Measurements from ENCODE around the gene PDCD4. TPM values are rescaled to one million over a fixed set of nuclear protein-coding genes. Genes with fewer than 3 reads are reported as not detected.

Gene PDCD4
- total and polyA plus RNA-seq, 4 donors: 81.8 to 123 (median 104) TPM

GRCh38 chr10:110848106-110848505 lies 23.6 kb upstream of the PDCD4 start:
- Histone ChIP-seq H3K27me3 (ENCODE audit: control insufficient read depth, insufficient read depth, low read length) (no peaks in the 10 kb centered on the region), H3K36me3 (ENCODE audit: control insufficient read depth, insufficient read depth, low read length) (no peaks in the 10 kb centered on the region), H3K27ac (ENCODE audit: low read depth, low read length) (no peak overlapping the region), H3K9me3 (ENCODE audit: control insufficient read depth, insufficient read depth, low read length) (no peaks in the 10 kb centered on the region), H3K4me1 (ENCODE audit: control insufficient read depth, insufficient read depth, low read length) (peaks cover 3% of the 10 kb centered on the region), H3K4me3 (ENCODE audit: low read depth, low read length) (no peak overlapping the region)
- WGBS (ENCODE audit: insufficient coverage): 100% methylated on average over 1 of the region's 2 CpGs
- DNase-seq (ENCODE audit: low read depth in 4 of 6, low spot score in 6 of 6): no peak

GRCh38 chr10:110850099-110850498 lies 21.6 kb upstream of the PDCD4 start:
- H3K36me3 ChIP-seq (ENCODE audit: control insufficient read depth, insufficient read depth, low read length): no peaks in the 10 kb centered on the region
- H3K4me3 ChIP-seq (ENCODE audit: low read depth, low read length): no peak overlapping the region
- no peaks in the 10 kb centered on the region for H3K27me3 ChIP-seq (ENCODE audit: control insufficient read depth, insufficient read depth, low read length)
- H3K4me1 ChIP-seq (ENCODE audit: control insufficient read depth, insufficient read depth, low read length): peaks cover 3% of the 10 kb centered on the region
- no peaks in the 10 kb centered on the region for H3K9me3 ChIP-seq (ENCODE audit: control insufficient read depth, insufficient read depth, low read length)
- WGBS (ENCODE audit: insufficient coverage): 82% methylated on average over 2 of the region's 3 CpGs
- H3K27ac ChIP-seq (ENCODE audit: low read depth, low read length): no peak overlapping the region
- no peak for DNase-seq (ENCODE audit: low read depth in 4 of 6, low spot score in 6 of 6)

GRCh38 chr10:110851020-110851612 lies 20.6 kb upstream of the PDCD4 start:
- no peak overlapping the region for H3K27ac ChIP-seq (ENCODE audit: low read depth, low read length)

GRCh38 chr10:110852255-110852896 lies 19.4 kb upstream of the PDCD4 start:
- Histone ChIP-seq H3K27me3 (ENCODE audit: control insufficient read depth, insufficient read depth, low read length) (no peaks in the 10 kb centered on the region), H3K27ac (ENCODE audit: low read depth, low read length) (no peak overlapping the region), H3K9me3 (ENCODE audit: control insufficient read depth, insufficient read depth, low read length) (no peaks in the 10 kb centered on the region), H3K4me3 (ENCODE audit: low read depth, low read length) (no peak overlapping the region), H3K36me3 (ENCODE audit: control insufficient read depth, insufficient read depth, low read length) (no peaks in the 10 kb centered on the region), H3K4me1 (ENCODE audit: control insufficient read depth, insufficient read depth, low read length) (peaks cover 5% of the 10 kb centered on the region)
- WGBS (ENCODE audit: insufficient coverage): 94% methylated on average over 4 of the region's 7 CpGs
- DNase-seq (ENCODE audit: low read depth in 4 of 6, low spot score in 6 of 6): no peak

More at GRCh38 chr10:110851020-110851612, 20.6 kb upstream of the PDCD4 start:
- no peaks in the 10 kb centered on the region for H3K27me3 ChIP-seq (ENCODE audit: control insufficient read depth, insufficient read depth, low read length)
- DNase-seq (ENCODE audit: low read depth in 4 of 6, low spot score in 6 of 6): peak in 1 of 6 donors; percentile 9
- H3K4me3 ChIP-seq (ENCODE audit: low read depth, low read length): no peak overlapping the region
- H3K9me3 ChIP-seq (ENCODE audit: control insufficient read depth, insufficient read depth, low read length): no peaks in the 10 kb centered on the region
- H3K36me3 ChIP-seq (ENCODE audit: control insufficient read depth, insufficient read depth, low read length): no peaks in the 10 kb centered on the region
- 66% methylated on average over 4 of the region's 8 CpGs for WGBS (ENCODE audit: insufficient coverage)
- peaks cover 3% of the 10 kb centered on the region for H3K4me1 ChIP-seq (ENCODE audit: control insufficient read depth, insufficient read depth, low read length)

- WGBS (ENCODE audit: insufficient coverage): 73% methylated on average over 2 of the region's 4 CpGs
- Histone ChIP-seq H3K36me3 (ENCODE audit: control insufficient read depth, insufficient read depth, low read length) (no peaks in the 10 kb centered on the region), H3K9me3 (ENCODE audit: control insufficient read depth, insufficient read depth, low read length) (no peaks in the 10 kb centered on the region), H3K4me1 (ENCODE audit: control insufficient read depth, insufficient read depth, low read length) (peaks cover 10% of the 10 kb centered on the region), H3K27me3 (ENCODE audit: control insufficient read depth, insufficient read depth, low read length) (no peaks in the 10 kb centered on the region), H3K4me3 (ENCODE audit: low read depth, low read length) (no peak overlapping the region), H3K27ac (ENCODE audit: low read depth, low read length) (no peak overlapping the region)
- DNase-seq (ENCODE audit: low read depth in 4 of 6, low spot score in 6 of 6): no peak
These were observed 18.8 kb upstream of the PDCD4 start for GRCh38 chr10:110852947-110853346.

- Histone ChIP-seq H3K9me3 (ENCODE audit: control insufficient read depth, insufficient read depth, low read length) (no peaks in the 10 kb centered on the region), H3K4me3 (ENCODE audit: low read depth, low read length) (no peak overlapping the region), H3K4me1 (ENCODE audit: control insufficient read depth, insufficient read depth, low read length) (peaks cover 11% of the 10 kb centered on the region), H3K27me3 (ENCODE audit: control insufficient read depth, insufficient read depth, low read length) (no peaks in the 10 kb centered on the region), H3K27ac (ENCODE audit: low read depth, low read length) (no peak overlapping the region), H3K36me3 (ENCODE audit: control insufficient read depth, insufficient read depth, low read length) (no peaks in the 10 kb centered on the region)
- DNase-seq (ENCODE audit: low read depth in 4 of 6, low spot score in 6 of 6): peak in 1 of 6 donors; percentile 74
These were observed 17.7 kb upstream of the PDCD4 start for GRCh38 chr10:110853921-110854605.

- H3K27ac ChIP-seq (ENCODE audit: low read depth, low read length): no peak overlapping the region
- no peaks in the 10 kb centered on the region for H3K36me3 ChIP-seq (ENCODE audit: control insufficient read depth, insufficient read depth, low read length)
- WGBS (ENCODE audit: insufficient coverage): 67% methylated on average over 12 of the region's 12 CpGs
- no peaks in the 10 kb centered on the region for H3K27me3 ChIP-seq (ENCODE audit: control insufficient read depth, insufficient read depth, low read length)
- no peaks in the 10 kb centered on the region for H3K9me3 ChIP-seq (ENCODE audit: control insufficient read depth, insufficient read depth, low read length)
- H3K4me3 ChIP-seq (ENCODE audit: low read depth, low read length): no peak overlapping the region
- H3K4me1 ChIP-seq (ENCODE audit: control insufficient read depth, insufficient read depth, low read length): peaks cover 11% of the 10 kb centered on the region
- peak in 1 of 6 donors; percentile 26 for DNase-seq (ENCODE audit: low read depth in 4 of 6, low spot score in 6 of 6)
These were observed 14.2 kb upstream of the PDCD4 start for GRCh38 chr10:110857265-110858171.

GRCh38 chr10:110858297-110858934 lies 13.3 kb upstream of the PDCD4 start:
- Histone ChIP-seq H3K27me3 (ENCODE audit: control insufficient read depth, insufficient read depth, low read length) (no peaks in the 10 kb centered on the region), H3K36me3 (ENCODE audit: control insufficient read depth, insufficient read depth, low read length) (no peaks in the 10 kb centered on the region), H3K9me3 (ENCODE audit: control insufficient read depth, insufficient read depth, low read length) (no peaks in the 10 kb centered on the region), H3K4me1 (ENCODE audit: control insufficient read depth, insufficient read depth, low read length) (peaks cover 11% of the 10 kb centered on the region), H3K4me3 (ENCODE audit: low read depth, low read length) (no peak overlapping the region), H3K27ac (ENCODE audit: low read depth, low read length) (no peak overlapping the region)
- no peak for DNase-seq (ENCODE audit: low read depth in 4 of 6, low spot score in 6 of 6)
- WGBS (ENCODE audit: insufficient coverage): no CpG with 5 or more reads among the region's 1 CpG
